ENCODE results near the gene THOC6.

DNA sequence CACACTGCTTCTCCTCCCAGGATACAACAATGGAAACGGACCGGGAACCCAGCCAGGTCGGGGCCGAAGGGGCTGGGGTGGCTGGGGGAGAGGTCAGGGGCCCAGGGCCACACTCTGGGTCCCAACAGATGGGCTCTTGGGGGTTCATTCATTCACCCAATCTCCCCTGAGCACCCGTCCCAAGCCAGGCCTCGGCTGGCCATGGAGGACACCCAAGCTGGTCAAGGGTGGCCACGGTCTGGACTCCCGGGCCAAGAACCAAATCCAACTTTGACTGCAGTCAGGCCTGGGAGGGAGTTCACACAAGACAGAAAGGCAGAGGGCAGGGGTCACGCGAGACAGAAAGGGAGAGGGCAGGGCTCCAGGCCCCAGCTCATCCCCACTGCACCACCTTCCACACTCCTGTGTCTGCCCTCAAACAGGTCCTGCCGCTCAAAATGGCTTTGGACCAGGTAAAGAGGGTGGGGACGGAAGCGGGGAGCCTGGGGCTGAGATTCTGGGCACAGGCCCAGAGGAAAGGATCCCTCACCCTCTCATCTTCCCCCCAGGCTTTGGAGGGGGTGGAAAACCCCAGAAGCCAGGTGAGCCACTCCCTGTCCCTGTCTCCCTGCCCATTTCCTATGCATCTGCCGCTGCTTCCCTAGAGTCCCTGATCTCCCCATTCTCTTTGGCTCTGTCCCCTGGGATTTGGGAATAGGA is 31.3 kb upstream of the THOC6 start:
- TF ChIP-seq, protein P1, sequence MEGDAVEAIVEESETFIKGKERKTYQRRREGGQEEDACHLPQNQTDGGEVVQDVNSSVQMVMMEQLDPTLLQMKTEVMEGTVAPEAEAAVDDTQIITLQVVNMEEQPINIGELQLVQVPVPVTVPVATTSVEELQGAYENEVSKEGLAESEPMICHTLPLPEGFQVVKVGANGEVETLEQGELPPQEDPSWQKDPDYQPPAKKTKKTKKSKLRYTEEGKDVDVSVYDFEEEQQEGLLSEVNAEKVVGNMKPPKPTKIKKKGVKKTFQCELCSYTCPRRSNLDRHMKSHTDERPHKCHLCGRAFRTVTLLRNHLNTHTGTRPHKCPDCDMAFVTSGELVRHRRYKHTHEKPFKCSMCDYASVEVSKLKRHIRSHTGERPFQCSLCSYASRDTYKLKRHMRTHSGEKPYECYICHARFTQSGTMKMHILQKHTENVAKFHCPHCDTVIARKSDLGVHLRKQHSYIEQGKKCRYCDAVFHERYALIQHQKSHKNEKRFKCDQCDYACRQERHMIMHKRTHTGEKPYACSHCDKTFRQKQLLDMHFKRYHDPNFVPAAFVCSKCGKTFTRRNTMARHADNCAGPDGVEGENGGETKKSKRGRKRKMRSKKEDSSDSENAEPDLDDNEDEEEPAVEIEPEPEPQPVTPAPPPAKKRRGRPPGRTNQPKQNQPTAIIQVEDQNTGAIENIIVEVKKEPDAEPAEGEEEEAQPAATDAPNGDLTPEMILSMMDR (IDR thresholded peaks at IDR 0.05) = no peak
- no peak for TF ChIP-seq POLR2A (IDR thresholded peaks at IDR 0.05)
